ENCODE data around the gene THOC7.

- no peak for TF ChIP-seq POLR2A (IDR thresholded peaks at IDR 0.05)
- TF ChIP-seq CTCF (IDR thresholded peaks at IDR 0.05), result no peak
Observed at GRCh38 chr3:63847718-63848450, 15.7 kb downstream of the THOC7 start.

Measured in adrenal gland (tissue), 5 donors.